Measurements from ENCODE around the gene LAMC2.
"Not testable (repeated sequence)": the region's sequence is repeated elsewhere in the genome, so short reads cannot be mapped to it uniquely, and the experiment has no call there.

DNA sequence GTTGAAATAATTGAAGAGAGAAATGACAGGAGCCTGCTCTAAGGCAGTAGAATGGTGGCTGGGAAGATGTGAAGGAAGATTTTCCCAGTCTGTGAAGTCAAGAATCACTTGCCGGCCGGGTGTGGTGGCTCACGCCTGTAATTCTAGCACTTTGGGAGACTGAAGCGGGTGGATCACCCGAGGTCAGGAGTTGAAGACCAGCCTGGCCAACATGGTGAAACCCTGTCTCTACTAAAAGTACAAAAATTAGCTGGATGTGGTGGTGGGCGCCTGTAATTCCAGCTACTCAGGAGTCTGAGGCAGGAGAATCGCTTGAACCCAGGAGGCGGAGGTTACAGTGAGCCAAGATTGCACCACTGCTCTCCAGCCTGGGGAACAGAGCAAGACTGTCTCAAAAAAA, 54.8 kb downstream of the LAMC2 start:
- TF ChIP-seq, protein P1, sequence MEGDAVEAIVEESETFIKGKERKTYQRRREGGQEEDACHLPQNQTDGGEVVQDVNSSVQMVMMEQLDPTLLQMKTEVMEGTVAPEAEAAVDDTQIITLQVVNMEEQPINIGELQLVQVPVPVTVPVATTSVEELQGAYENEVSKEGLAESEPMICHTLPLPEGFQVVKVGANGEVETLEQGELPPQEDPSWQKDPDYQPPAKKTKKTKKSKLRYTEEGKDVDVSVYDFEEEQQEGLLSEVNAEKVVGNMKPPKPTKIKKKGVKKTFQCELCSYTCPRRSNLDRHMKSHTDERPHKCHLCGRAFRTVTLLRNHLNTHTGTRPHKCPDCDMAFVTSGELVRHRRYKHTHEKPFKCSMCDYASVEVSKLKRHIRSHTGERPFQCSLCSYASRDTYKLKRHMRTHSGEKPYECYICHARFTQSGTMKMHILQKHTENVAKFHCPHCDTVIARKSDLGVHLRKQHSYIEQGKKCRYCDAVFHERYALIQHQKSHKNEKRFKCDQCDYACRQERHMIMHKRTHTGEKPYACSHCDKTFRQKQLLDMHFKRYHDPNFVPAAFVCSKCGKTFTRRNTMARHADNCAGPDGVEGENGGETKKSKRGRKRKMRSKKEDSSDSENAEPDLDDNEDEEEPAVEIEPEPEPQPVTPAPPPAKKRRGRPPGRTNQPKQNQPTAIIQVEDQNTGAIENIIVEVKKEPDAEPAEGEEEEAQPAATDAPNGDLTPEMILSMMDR (conservative IDR thresholded peaks at IDR 0.05 in 1 of 2, IDR thresholded peaks at IDR 0.05 in 1 of 2; ENCODE audit: low read depth in 1 of 2, low read length in 2 of 2): not testable (repeated sequence)
- TF ChIP-seq EZH2 (IDR thresholded peaks at IDR 0.05; ENCODE audit: low read length, missing control alignments): not testable (repeated sequence)
